PC-3 (cell line): ENCODE results near the gene KRT15.

Source experiments
- EZH2 ChIP-seq: fragments of 300-600 bp; sonication (generic); IDR thresholded peaks from one replicate; pipeline ENCODE4 v1.6.1; 2017; ENCODE audit warnings: antibody characterized with exemption, mild to moderate bottlenecking, low read length; ENCODE audit not compliant: unreplicated experiment
- EZH2phosphoT487 ChIP-seq: fragments of 300-600 bp; sonication (generic); IDR thresholded peaks from 2 replicates; pipeline ENCODE4 v1.6.1; 2018; ENCODE audit warnings: mild to moderate bottlenecking, antibody characterized with exemption, low read length, borderline replicate concordance
- TF ChIP-seq, protein P1 (sequence below): fragments of 300-600 bp; sonication (generic); conservative IDR thresholded peaks from 2 replicates; pipeline ENCODE4 v1.5.1; 2017; ENCODE audit warnings: antibody characterized with exemption, low read depth, mild to moderate bottlenecking, low read length

DNA sequence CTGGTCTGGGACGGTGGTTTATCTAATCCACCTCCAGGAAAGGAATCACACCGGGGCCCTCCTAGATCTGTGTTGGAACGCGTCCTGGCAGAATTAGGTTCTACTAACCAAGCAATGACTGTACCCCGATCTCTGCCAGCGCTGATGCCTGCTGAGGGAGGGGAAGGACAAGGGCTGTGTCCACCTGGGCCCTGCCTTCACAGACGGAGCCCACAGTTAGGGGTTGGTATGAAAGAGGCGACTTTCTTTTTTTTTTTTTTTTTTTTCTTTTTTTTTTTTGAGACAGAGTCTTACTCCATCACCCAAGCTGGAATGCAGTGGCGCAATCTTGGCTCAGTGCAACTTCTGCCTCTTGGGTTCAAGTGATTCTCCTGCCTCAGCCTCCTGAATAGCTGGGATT is 19.3 kb upstream of the KRT15 start:
- TF ChIP-seq, protein P1, sequence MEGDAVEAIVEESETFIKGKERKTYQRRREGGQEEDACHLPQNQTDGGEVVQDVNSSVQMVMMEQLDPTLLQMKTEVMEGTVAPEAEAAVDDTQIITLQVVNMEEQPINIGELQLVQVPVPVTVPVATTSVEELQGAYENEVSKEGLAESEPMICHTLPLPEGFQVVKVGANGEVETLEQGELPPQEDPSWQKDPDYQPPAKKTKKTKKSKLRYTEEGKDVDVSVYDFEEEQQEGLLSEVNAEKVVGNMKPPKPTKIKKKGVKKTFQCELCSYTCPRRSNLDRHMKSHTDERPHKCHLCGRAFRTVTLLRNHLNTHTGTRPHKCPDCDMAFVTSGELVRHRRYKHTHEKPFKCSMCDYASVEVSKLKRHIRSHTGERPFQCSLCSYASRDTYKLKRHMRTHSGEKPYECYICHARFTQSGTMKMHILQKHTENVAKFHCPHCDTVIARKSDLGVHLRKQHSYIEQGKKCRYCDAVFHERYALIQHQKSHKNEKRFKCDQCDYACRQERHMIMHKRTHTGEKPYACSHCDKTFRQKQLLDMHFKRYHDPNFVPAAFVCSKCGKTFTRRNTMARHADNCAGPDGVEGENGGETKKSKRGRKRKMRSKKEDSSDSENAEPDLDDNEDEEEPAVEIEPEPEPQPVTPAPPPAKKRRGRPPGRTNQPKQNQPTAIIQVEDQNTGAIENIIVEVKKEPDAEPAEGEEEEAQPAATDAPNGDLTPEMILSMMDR = no peak
- TF ChIP-seq EZH2 (no peak), EZH2phosphoT487 (no peak)
